Measurements from ENCODE around the gene CA12.

Gene CA12

DNA sequence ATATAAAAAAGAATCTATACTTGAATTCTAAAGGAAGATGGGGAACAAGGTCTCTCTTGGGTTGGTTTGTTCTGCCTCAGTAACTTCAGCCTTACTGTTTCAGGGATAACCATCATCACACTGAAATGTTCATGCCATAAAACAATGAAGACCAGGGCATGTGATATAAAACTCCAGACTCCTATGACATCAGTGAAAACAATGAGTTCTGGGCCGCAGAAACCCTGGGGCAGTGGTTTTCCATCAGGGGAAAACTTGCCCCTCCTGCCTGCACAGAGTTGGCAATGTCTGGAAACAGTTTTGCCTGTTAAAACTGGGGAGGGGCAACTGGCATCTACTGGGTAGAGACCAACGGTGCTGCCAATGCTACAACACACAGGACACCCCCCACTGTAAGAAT is 46.8 kb downstream of the CA12 start:
- no peaks in the 10 kb centered on the region for H3K4me1 ChIP-seq (ENCODE audit: control insufficient read depth, insufficient read depth, low read length, poor library complexity, severe bottlenecking)
- 90 to 100% methylated on average over 1 of the region's 2 CpGs for WGBS, 2 experiments (ENCODE audit: insufficient coverage in 2 of 2)

DNA sequence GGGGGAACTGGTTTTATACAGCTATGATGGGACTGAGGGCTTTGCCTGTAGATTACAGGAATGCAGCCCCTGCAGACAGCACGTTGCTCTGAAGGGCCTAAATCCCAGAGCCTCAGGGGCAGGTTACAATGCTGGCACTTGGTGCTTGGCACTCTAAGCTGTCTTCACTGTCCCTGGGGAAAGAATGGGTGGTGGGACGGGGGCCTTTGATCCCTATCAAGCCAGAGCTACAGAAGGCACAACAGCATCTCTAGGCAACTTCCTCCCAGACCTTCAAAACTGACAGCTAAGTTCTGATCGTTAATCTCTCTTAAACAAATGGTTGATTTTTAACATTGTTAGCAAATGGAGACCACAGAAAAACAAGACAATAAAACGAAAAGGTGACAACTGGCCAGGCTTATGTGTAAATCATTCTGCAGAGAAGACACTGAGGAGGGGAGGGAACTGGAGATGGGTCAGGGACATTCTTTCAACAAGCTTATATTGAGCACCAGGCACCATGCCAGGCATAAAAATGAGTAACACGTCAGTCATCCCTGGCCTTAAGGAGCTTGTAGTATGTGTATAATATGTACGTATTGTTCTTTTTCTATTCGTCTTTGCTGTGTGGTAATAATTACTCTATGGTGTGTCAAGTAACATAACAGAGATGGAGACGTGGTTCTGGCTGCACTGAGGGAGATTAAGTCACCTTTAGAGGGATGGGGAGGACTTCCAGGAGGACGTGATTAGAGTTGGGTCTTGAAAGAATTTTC is 49.1 kb downstream of the CA12 start:
- WGBS, 2 experiments (ENCODE audit: insufficient coverage in 2 of 2), result 86 to 91% methylated on average over 6 to 7 of the region's 9 CpGs
- no peak overlapping the region for H3K27ac ChIP-seq (ENCODE audit: low read depth, low read length, severe bottlenecking)
- H3K4me3 ChIP-seq (ENCODE audit: extremely low read depth, insufficient read depth, low read length, poor library complexity, severe bottlenecking), result no peak overlapping the region
- no peaks in the 10 kb centered on the region for H3K4me1 ChIP-seq (ENCODE audit: control insufficient read depth, insufficient read depth, low read length, poor library complexity, severe bottlenecking)
- no peaks in the 10 kb centered on the region for H3K9me3 ChIP-seq (ENCODE audit: control insufficient read depth, low read length)
- no peaks in the 10 kb centered on the region for H3K36me3 ChIP-seq (ENCODE audit: control insufficient read depth, insufficient read depth, low read length)

More for the DNA sequence above, 46.8 kb downstream of the CA12 start:
- H3K27ac ChIP-seq (ENCODE audit: low read depth, low read length, severe bottlenecking), result no peak overlapping the region
- H3K36me3 ChIP-seq (ENCODE audit: control insufficient read depth, insufficient read depth, low read length), result no peaks in the 10 kb centered on the region
- no peaks in the 10 kb centered on the region for H3K9me3 ChIP-seq (ENCODE audit: control insufficient read depth, low read length)
- no peak overlapping the region for H3K4me3 ChIP-seq (ENCODE audit: extremely low read depth, insufficient read depth, low read length, poor library complexity, severe bottlenecking)

DNA sequence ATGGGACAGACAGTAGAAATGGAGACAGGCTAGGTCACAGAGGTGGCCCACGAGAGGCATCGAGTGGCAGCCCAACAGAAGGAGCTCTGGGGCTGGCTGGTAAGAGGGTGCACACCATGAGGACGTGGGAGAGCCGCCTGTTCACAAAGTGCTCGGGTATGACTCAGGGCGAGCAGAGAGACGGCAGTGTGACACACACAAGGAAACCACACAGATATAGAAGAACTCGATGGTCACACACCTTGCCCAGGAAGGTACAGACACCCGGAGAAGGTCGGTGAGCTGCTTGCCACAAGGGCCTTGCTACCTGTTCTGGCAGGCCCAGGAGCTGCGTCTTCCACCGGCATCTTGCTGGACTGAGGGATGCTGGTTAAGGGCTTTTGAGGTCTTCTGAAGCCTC is 50.2 kb downstream of the CA12 start:
- H3K4me1 ChIP-seq (ENCODE audit: control insufficient read depth, insufficient read depth, low read length, poor library complexity, severe bottlenecking), result no peaks in the 10 kb centered on the region
- H3K9me3 ChIP-seq (ENCODE audit: control insufficient read depth, low read length), result no peaks in the 10 kb centered on the region
- no peak overlapping the region for H3K27ac ChIP-seq (ENCODE audit: low read depth, low read length, severe bottlenecking)
- H3K36me3 ChIP-seq (ENCODE audit: control insufficient read depth, insufficient read depth, low read length), result no peaks in the 10 kb centered on the region
- H3K4me3 ChIP-seq (ENCODE audit: extremely low read depth, insufficient read depth, low read length, poor library complexity, severe bottlenecking), result no peak overlapping the region
- WGBS, 2 experiments (ENCODE audit: insufficient coverage in 2 of 2), result 93 to 94% methylated on average over 10 to 12 of the region's 12 CpGs

DNA sequence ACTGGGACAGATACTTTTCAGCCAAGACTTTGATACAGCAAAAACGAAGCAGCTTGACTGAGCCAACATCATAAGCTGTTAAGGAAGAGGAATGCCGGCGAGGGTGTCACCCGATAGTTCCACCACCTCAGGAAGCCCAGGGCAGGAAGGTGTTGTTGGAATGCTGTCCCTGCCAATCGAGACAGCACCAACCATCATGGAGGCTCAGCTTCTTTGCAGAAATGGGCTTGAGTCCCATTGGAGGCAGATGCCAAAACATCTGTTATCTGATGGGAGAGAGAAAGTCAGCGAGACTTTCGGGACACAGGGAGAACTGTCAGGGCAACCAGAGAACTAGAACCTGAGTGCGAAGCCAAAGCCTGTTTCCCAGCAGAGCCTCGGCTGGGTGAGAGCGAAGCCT is 50.7 kb downstream of the CA12 start:
- 93 to 96% methylated on average over 9 to 10 of the region's 10 CpGs for WGBS, 2 experiments (ENCODE audit: insufficient coverage in 2 of 2)
- Histone ChIP-seq H3K4me1 (ENCODE audit: control insufficient read depth, insufficient read depth, low read length, poor library complexity, severe bottlenecking) (no peaks in the 10 kb centered on the region), H3K9me3 (ENCODE audit: control insufficient read depth, low read length) (no peaks in the 10 kb centered on the region), H3K27ac (ENCODE audit: low read depth, low read length, severe bottlenecking) (no peak overlapping the region), H3K4me3 (ENCODE audit: extremely low read depth, insufficient read depth, low read length, poor library complexity, severe bottlenecking) (no peak overlapping the region), H3K36me3 (ENCODE audit: control insufficient read depth, insufficient read depth, low read length) (no peaks in the 10 kb centered on the region)

DNA sequence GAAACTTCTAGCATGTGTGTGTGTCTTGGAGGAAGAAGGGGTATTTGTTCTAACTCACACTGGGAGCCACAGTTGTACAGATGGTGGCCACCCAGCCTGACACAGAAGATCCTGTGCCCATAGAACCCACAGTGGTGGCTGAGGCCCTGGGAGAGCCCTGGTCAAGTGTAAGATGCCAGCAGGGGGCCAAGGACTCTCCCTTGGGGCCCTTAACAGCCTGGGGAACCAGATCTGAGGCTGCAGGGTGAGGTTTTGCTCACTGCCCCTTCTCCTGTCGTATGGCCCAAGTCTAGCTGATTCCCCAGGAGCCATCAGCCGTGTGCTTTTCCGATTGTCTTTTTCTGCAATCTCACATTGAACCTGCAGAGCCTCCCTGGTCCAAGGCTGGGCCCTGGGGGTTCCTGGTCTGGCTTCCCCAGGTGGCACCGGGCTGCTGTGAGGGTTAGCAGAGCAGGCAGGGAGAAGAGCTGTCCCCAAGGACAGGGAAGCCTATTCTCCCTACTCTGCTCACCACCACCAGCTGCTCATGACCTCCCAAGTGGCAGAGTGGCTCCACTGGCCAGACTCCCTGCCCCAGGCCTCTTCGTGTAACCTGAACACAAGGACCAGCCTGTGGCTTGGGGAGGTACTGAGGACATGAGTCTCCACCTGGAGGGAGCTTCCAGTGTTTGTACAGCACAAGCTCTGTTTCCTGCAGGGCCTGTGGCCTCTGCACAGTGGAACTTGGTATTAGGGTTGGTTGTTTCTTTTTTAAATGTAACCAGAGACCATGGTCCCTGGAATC is 51.9 kb downstream of the CA12 start:
- H3K4me3 ChIP-seq (ENCODE audit: extremely low read depth, insufficient read depth, low read length, poor library complexity, severe bottlenecking), result no peak overlapping the region
- WGBS, 2 experiments (ENCODE audit: insufficient coverage in 2 of 2), result 93 to 96% methylated on average over 4 to 5 of the region's 5 CpGs

DNA sequence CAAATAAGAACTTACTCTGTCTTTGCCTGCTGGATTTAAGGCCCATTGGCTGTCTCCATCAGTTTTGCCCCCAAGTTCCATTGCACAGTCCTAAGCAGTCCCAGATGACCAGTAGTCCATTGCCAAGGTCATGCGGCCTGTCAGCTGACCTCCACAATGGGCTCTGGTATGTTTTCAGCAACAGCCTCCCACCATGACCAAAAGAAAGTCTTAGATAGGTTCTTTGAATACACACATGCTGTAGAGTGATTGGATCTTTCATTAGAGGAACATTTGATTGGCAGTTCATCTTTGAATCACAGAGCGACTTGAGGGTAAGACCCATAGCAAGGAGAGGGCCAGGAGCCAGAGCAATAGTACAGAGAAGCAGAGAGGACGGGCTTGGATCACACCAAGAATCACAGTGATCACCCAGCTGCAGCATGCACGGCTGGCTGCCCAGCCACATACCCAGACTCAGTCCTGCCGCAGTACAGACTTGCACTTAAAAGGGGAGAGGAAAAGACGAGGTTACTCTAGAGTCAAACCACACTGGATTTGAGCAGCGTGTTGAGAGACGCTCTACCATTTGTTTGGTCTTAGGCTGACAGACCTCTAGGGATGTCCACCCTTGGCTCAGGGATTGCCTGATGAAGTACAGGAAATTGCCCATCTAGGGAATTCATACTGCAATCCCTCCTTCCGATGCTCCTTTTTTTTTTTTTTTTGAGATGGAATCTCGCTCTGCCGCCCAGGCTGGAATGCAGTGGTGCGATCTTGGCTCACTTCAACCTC is 53.8 kb downstream of the CA12 start:
- Histone ChIP-seq H3K4me3 (ENCODE audit: extremely low read depth, insufficient read depth, low read length, poor library complexity, severe bottlenecking) (no peak overlapping the region), H3K27ac (ENCODE audit: low read depth, low read length, severe bottlenecking) (no peak overlapping the region), H3K36me3 (ENCODE audit: control insufficient read depth, insufficient read depth, low read length) (no peaks in the 10 kb centered on the region), H3K4me1 (ENCODE audit: control insufficient read depth, insufficient read depth, low read length, poor library complexity, severe bottlenecking) (no peaks in the 10 kb centered on the region), H3K9me3 (ENCODE audit: control insufficient read depth, low read length) (no peaks in the 10 kb centered on the region)
- WGBS, 2 experiments (ENCODE audit: insufficient coverage in 2 of 2), result 89 to 93% methylated on average over 11 of the region's 12 CpGs

More for the DNA sequence above, 51.9 kb downstream of the CA12 start:
- no peaks in the 10 kb centered on the region for H3K4me1 ChIP-seq (ENCODE audit: control insufficient read depth, insufficient read depth, low read length, poor library complexity, severe bottlenecking)
- H3K36me3 ChIP-seq (ENCODE audit: control insufficient read depth, insufficient read depth, low read length), result no peaks in the 10 kb centered on the region
- no peaks in the 10 kb centered on the region for H3K9me3 ChIP-seq (ENCODE audit: control insufficient read depth, low read length)
- H3K27ac ChIP-seq (ENCODE audit: low read depth, low read length, severe bottlenecking), result no peak overlapping the region

DNA sequence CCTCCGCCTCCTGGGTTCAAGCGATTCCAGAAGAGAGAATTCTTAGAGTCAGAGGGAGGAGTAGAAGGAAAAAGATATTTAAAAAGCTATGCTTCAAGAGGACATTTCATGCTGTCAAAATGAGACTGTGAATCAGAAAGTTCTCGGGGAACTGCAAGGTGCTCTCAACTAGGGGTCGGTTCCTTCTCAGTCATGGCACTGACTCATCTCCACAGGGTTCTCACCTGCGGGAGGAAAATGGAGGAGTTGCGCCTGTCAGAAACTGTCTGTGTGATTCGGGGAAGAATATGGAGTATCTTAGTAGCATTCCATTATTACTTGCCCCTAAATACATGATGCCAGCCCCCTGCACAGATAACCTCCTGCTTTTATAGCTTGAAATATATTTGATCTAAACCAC is 56.9 kb downstream of the CA12 start:
- no peaks in the 10 kb centered on the region for H3K4me1 ChIP-seq (ENCODE audit: control insufficient read depth, insufficient read depth, low read length, poor library complexity, severe bottlenecking)
- H3K4me3 ChIP-seq (ENCODE audit: extremely low read depth, insufficient read depth, low read length, poor library complexity, severe bottlenecking), result no peak overlapping the region
- H3K27ac ChIP-seq (ENCODE audit: low read depth, low read length, severe bottlenecking), result no peak overlapping the region
- no peaks in the 10 kb centered on the region for H3K36me3 ChIP-seq (ENCODE audit: control insufficient read depth, insufficient read depth, low read length)
- 92 to 100% methylated on average over 3 to 4 of the region's 7 CpGs for WGBS, 2 experiments (ENCODE audit: insufficient coverage in 2 of 2)
- no peaks in the 10 kb centered on the region for H3K9me3 ChIP-seq (ENCODE audit: control insufficient read depth, low read length)

DNA sequence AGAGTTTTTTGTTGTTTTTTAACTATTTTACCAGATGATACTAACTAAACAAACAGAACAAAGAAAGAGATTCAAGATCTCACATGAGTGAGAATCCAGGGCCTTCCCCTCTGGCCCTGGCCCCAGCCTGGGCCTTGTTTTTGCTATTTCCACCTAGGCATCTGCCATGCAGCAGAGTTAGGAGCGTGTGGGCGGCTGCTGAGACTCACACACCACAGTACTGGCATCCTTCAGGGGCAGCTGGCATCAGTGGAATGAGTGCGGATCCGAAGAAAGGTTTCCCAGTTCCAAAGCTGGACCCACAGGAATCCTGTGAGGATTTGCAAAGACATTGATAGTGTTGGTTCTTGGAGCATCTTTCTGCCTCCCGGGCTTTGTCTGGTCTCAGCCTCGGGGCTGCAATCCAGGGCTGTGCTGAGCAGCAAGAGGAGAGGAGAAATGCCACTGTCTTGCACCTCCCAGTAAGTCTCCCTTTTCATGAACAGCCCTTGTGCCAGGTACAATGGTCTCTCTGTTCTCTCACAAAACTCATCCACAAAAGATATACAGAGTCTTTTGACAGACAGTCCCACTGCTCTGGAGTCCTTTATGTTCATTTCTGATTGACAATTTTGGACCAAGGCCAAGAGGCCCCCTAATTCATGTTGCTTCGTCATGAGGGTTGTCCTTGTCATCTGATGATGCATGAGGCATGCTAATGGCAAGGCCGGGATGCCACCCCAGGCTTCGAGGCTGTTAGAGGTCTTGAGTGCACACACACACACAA is 57.7 kb downstream of the CA12 start:
- Histone ChIP-seq H3K36me3 (ENCODE audit: control insufficient read depth, insufficient read depth, low read length) (no peaks in the 10 kb centered on the region), H3K4me3 (ENCODE audit: extremely low read depth, insufficient read depth, low read length, poor library complexity, severe bottlenecking) (no peak overlapping the region), H3K27ac (ENCODE audit: low read depth, low read length, severe bottlenecking) (no peak overlapping the region), H3K4me1 (ENCODE audit: control insufficient read depth, insufficient read depth, low read length, poor library complexity, severe bottlenecking) (no peaks in the 10 kb centered on the region), H3K9me3 (ENCODE audit: control insufficient read depth, low read length) (no peaks in the 10 kb centered on the region)
- 90% methylated on average over 3 to 6 of the region's 9 CpGs for WGBS, 2 experiments (ENCODE audit: insufficient coverage in 2 of 2)

DNA sequence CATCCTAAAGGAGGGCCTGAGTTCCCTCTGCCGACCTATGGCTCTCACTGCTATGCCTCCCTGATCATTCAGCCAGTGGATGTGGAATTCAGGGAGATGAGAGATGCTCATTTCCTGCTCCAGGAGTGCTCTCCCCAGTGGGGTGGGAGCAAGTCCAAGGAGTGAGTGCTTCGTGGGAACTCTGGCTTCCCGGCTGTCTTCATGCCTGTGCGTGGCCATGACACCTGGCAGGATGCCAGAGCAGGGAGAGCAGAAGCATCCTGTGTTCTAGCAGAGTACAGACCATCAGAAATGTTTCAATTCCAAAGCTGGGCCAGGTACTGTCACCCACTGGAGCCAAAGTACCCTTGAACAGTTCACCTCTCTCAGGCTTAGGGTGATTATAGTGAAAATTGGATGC is 59.1 kb downstream of the CA12 start:
- no peak overlapping the region for H3K4me3 ChIP-seq (ENCODE audit: extremely low read depth, insufficient read depth, low read length, poor library complexity, severe bottlenecking)
- 80 to 82% methylated on average over 3 to 4 of the region's 4 CpGs for WGBS, 2 experiments (ENCODE audit: insufficient coverage in 2 of 2)
- no peaks in the 10 kb centered on the region for H3K4me1 ChIP-seq (ENCODE audit: control insufficient read depth, insufficient read depth, low read length, poor library complexity, severe bottlenecking)
- H3K9me3 ChIP-seq (ENCODE audit: control insufficient read depth, low read length), result no peaks in the 10 kb centered on the region
- H3K36me3 ChIP-seq (ENCODE audit: control insufficient read depth, insufficient read depth, low read length), result no peaks in the 10 kb centered on the region
- H3K27ac ChIP-seq (ENCODE audit: low read depth, low read length, severe bottlenecking), result no peak overlapping the region

DNA sequence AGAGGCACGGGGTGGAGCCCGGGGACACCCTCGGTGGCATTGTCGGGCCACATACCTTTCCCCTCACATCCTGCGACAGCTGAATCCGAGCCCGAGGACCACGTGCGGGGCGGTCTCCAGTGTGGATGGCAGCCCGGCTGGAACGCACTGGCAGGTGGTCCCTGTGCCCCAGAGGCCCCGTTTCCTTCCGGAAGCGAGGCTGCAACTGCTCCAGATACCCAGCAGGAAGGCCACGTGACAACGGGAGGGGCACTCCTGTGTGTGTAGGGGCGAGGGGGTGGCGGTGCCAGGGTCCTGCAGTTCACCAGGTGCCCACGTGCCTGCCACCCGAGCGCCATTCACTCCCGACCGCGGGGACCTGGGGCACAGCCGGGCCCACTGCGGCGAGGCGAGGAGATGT is 60.2 kb downstream of the CA12 start:
- Histone ChIP-seq H3K9me3 (ENCODE audit: control insufficient read depth, low read length) (no peaks in the 10 kb centered on the region), H3K4me1 (ENCODE audit: control insufficient read depth, insufficient read depth, low read length, poor library complexity, severe bottlenecking) (no peaks in the 10 kb centered on the region), H3K36me3 (ENCODE audit: control insufficient read depth, insufficient read depth, low read length) (no peaks in the 10 kb centered on the region), H3K4me3 (ENCODE audit: extremely low read depth, insufficient read depth, low read length, poor library complexity, severe bottlenecking) (no peak overlapping the region), H3K27ac (ENCODE audit: low read depth, low read length, severe bottlenecking) (no peak overlapping the region)
- WGBS, 2 experiments (ENCODE audit: insufficient coverage in 2 of 2), result 94 to 96% methylated on average over 27 to 29 of the region's 29 CpGs
